ENCODE results near the gene HSP90AB1.

The HSP90AB1 gene

GRCh38 chr6:44235891-44236516 is 10.9 kb upstream of the HSP90AB1 start:
- no peak for DNase-seq (ENCODE audit: low spot score)

GRCh38 chr6:44237021-44237812 is 9.7 kb upstream of the HSP90AB1 start:
- DNase-seq (ENCODE audit: low spot score), result peak; percentile 85

- peak; percentile 63 for DNase-seq (ENCODE audit: low spot score)
Measured at GRCh38 chr6:44237813-44238433, 9.0 kb upstream of the HSP90AB1 start.

GRCh38 chr6:44238687-44239350 is 8.1 kb upstream of the HSP90AB1 start:
- DNase-seq (ENCODE audit: low spot score), result no peak

GRCh38 chr6:44243345-44243744 is 3.6 kb upstream of the HSP90AB1 start:
- no peak for DNase-seq (ENCODE audit: low spot score)

- no peak for DNase-seq (ENCODE audit: low spot score)
Measured at GRCh38 chr6:44245391-44245911, 1.4 kb upstream of the HSP90AB1 start.

GRCh38 chr6:44245912-44246662 is 814 bp upstream of the HSP90AB1 start:
- DNase-seq (ENCODE audit: low spot score), result peak; percentile 70

- DNase-seq (ENCODE audit: low spot score), result no peak
Measured at GRCh38 chr6:44247338-44248302, 719 bp downstream of the HSP90AB1 start.

GRCh38 chr6:44248579-44248978 is 1.7 kb downstream of the HSP90AB1 start:
- no peak for DNase-seq (ENCODE audit: low spot score)

- no peak for DNase-seq (ENCODE audit: low spot score)
Measured at GRCh38 chr6:44249082-44249748, 2.3 kb downstream of the HSP90AB1 start.

- no peak for DNase-seq (ENCODE audit: low spot score)
Measured at GRCh38 chr6:44250067-44250717, 3.3 kb downstream of the HSP90AB1 start.

GRCh38 chr6:44250718-44251123 is 3.8 kb downstream of the HSP90AB1 start:
- no peak for DNase-seq (ENCODE audit: low spot score)

GRCh38 chr6:44251576-44252524 is 4.9 kb downstream of the HSP90AB1 start:
- DNase-seq (ENCODE audit: low spot score), result no peak

GRCh38 chr6:44253307-44254101 is 6.6 kb downstream of the HSP90AB1 start:
- DNase-seq (ENCODE audit: low spot score), result no peak

- DNase-seq (ENCODE audit: low spot score), result no peak
Measured at GRCh38 chr6:44254191-44255104, 7.5 kb downstream of the HSP90AB1 start.

- no peak for DNase-seq (ENCODE audit: low spot score)
Measured at GRCh38 chr6:44255105-44255808, 8.4 kb downstream of the HSP90AB1 start.
